Astrocyte (in vitro differentiated cells and primary cell): ENCODE measurements around the gene ILF3. TPM values are rescaled to one million over a fixed set of nuclear protein-coding genes. Genes with fewer than 3 reads are reported as not detected.

Experiments
- DNase-seq: peaks from one replicate; pipeline ENCODE4 v3.0.0-alpha.2; 2010; ENCODE audit warnings: low read depth
- FAIRE-seq: peaks from 2 replicates; lab custom pipeline; 2011; peaks lifted over from hg19 to GRCh38; lab: Jason Lieb, UNC
- H2AFZ ChIP-seq: 2 replicates; pipeline ENCODE4 v1.6.0; 2012; ENCODE audit warnings: low read depth, low read length, inconsistent platforms
- H3K27ac ChIP-seq: 2 replicates; pipeline ENCODE4 v1.5.1; 2011; ENCODE audit warnings: low read depth, low read length, inconsistent platforms
- H3K27me3 ChIP-seq: 2 replicates; pipeline ENCODE4 v1.6.0; 2011; ENCODE audit warnings: low read length, inconsistent platforms; ENCODE audit not compliant: insufficient read depth
- H3K36me3 ChIP-seq: 2 replicates; pipeline ENCODE4 v1.5.1; 2011; ENCODE audit warnings: low read length, inconsistent platforms; ENCODE audit not compliant: insufficient read depth
- H3K4me1 ChIP-seq: 2 replicates; pipeline ENCODE4 v1.5.1; 2011; ENCODE audit warnings: low read length, inconsistent platforms; ENCODE audit not compliant: insufficient read depth
- H3K4me2 ChIP-seq: 2 replicates; pipeline ENCODE4 v1.6.0; 2012; ENCODE audit warnings: low read length, inconsistent platforms
- H3K4me3 ChIP-seq: 2 replicates; pipeline ENCODE4 v1.5.1; 2011; ENCODE audit warnings: low read depth, mild to moderate bottlenecking, low read length, inconsistent platforms; ENCODE audit not compliant: insufficient read depth
- H3K79me2 ChIP-seq: 2 replicates; pipeline ENCODE4 v1.6.0; 2012; ENCODE audit warnings: mild to moderate bottlenecking, low read length, inconsistent platforms; ENCODE audit not compliant: insufficient read depth
- H3K9ac ChIP-seq: 2 replicates; pipeline ENCODE4 v1.6.0; 2012; ENCODE audit warnings: mild to moderate bottlenecking, low read length, inconsistent platforms
- H3K9me3 ChIP-seq: 2 replicates; pipeline ENCODE4 v1.5.1; 2012; ENCODE audit warnings: low read depth, mild to moderate bottlenecking, low read length, inconsistent platforms; ENCODE audit not compliant: insufficient read depth
- H4K20me1 ChIP-seq: 2 replicates; pipeline ENCODE4 v1.6.0; 2012; ENCODE audit warnings: low read length, inconsistent platforms; ENCODE audit not compliant: insufficient read depth
- H3K27ac Mint-ChIP-seq: one replicate; pipeline ENCODE4 v1.8.0; 2021; ENCODE audit warnings: mild to moderate bottlenecking, mixed read lengths; ENCODE audit not compliant: unreplicated experiment
- H3K27me3 Mint-ChIP-seq: one replicate; pipeline ENCODE4 v1.8.0; 2021; ENCODE audit warnings: low read depth, mixed read lengths; ENCODE audit not compliant: unreplicated experiment
- H3K36me3 Mint-ChIP-seq: one replicate; pipeline ENCODE4 v1.8.0; 2021; ENCODE audit warnings: low read depth, mixed read lengths; ENCODE audit not compliant: unreplicated experiment
- H3K4me1 Mint-ChIP-seq: one replicate; pipeline ENCODE4 v1.8.0; 2021; ENCODE audit warnings: low read depth, mixed read lengths; ENCODE audit not compliant: unreplicated experiment
- H3K4me3 Mint-ChIP-seq: one replicate; pipeline ENCODE4 v1.8.0; 2021; ENCODE audit warnings: mild to moderate bottlenecking, moderate library complexity, mixed read lengths; ENCODE audit not compliant: unreplicated experiment
- H3K9me3 Mint-ChIP-seq: one replicate; pipeline ENCODE4 v1.8.0; 2021; ENCODE audit warnings: mild to moderate bottlenecking, mixed read lengths; ENCODE audit not compliant: unreplicated experiment
- CTCF ChIP-seq: IDR thresholded peaks from 2 replicates; pipeline ENCODE4 v1.5.1; 2011; ENCODE audit warnings: low read depth, mild to moderate bottlenecking, inconsistent platforms, low read length, moderate library complexity; ENCODE audit not compliant: insufficient read depth
- EZH2 ChIP-seq: IDR thresholded peaks from 2 replicates; pipeline ENCODE4 v1.6.1; 2012; ENCODE audit warnings: mild to moderate bottlenecking, low read length, inconsistent platforms; ENCODE audit not compliant: insufficient read depth
- total RNA-seq: library from RNA; stranded (reverse); gene quantifications from 2 replicates; pipeline ENCODE4 v1.2.1, GENCODE V29; 2021

The ILF3 gene
- total RNA-seq, 1 donor from 2014 or later: 244 TPM

GRCh38 chr19:10637894-10638293, 16.3 kb upstream of the ILF3 start:
- peaks cover 11% of the 10 kb centered on the region for H4K20me1 ChIP-seq
- no peak overlapping the region for H3K4me3 Mint-ChIP-seq
- no peaks in the 10 kb centered on the region for H3K79me2 ChIP-seq
- H3K9me3 ChIP-seq: no peaks in the 10 kb centered on the region
- H3K27me3 ChIP-seq: no peaks in the 10 kb centered on the region
- H3K27me3 Mint-ChIP-seq: no peaks in the 10 kb centered on the region
- TF ChIP-seq EZH2 (no peak), CTCF (no peak)
- no peak overlapping the region for H3K4me3 ChIP-seq
- H3K4me1 Mint-ChIP-seq: peaks cover 2% of the 10 kb centered on the region
- no peak overlapping the region for H3K9ac ChIP-seq
- H3K27ac ChIP-seq: no peak overlapping the region
- H3K36me3 Mint-ChIP-seq: peaks cover 30% of the 10 kb centered on the region
- no peak for FAIRE-seq
- peaks cover 26% of the 10 kb centered on the region for H3K36me3 ChIP-seq
- no peak for DNase-seq
- no peak overlapping the region for H3K27ac Mint-ChIP-seq
- no peak overlapping the region for H2AFZ ChIP-seq
- H3K4me2 ChIP-seq: no peak overlapping the region
- H3K4me1 ChIP-seq: no peaks in the 10 kb centered on the region
- H3K9me3 Mint-ChIP-seq: peaks cover 2% of the 10 kb centered on the region

GRCh38 chr19:10639836-10640235, 14.3 kb upstream of the ILF3 start:
- Histone ChIP-seq H3K4me3 (no peak overlapping the region), H3K27ac (no peak overlapping the region), H2AFZ (no peak overlapping the region), H3K9ac (no peak overlapping the region), H4K20me1 (peaks cover 18% of the 10 kb centered on the region), H3K4me1 (peaks cover 12% of the 10 kb centered on the region), H3K4me2 (no peak overlapping the region), H3K9me3 (no peaks in the 10 kb centered on the region), H3K79me2 (no peaks in the 10 kb centered on the region), H3K36me3 (peaks cover 30% of the 10 kb centered on the region), H3K27me3 (no peaks in the 10 kb centered on the region)
- no peak for DNase-seq
- Mint-ChIP-seq H3K9me3 (peaks cover 2% of the 10 kb centered on the region), H3K27me3 (no peaks in the 10 kb centered on the region), H3K36me3 (peaks cover 23% of the 10 kb centered on the region), H3K27ac (no peak overlapping the region), H3K4me1 (peaks cover 8% of the 10 kb centered on the region), H3K4me3 (no peak overlapping the region)
- FAIRE-seq: no peak
- no peak for TF ChIP-seq CTCF
- TF ChIP-seq EZH2: no peak

- H2AFZ ChIP-seq: no peak overlapping the region
- no peaks in the 10 kb centered on the region for H3K79me2 ChIP-seq
- no peak for TF ChIP-seq EZH2
- TF ChIP-seq CTCF: no peak
- H3K36me3 ChIP-seq: peaks cover 27% of the 10 kb centered on the region
- H3K9ac ChIP-seq: no peak overlapping the region
- DNase-seq (no peak), FAIRE-seq (no peak)
- no peak overlapping the region for H3K27ac ChIP-seq
- peaks cover 12% of the 10 kb centered on the region for H3K4me1 ChIP-seq
- H3K9me3 ChIP-seq: no peaks in the 10 kb centered on the region
- Mint-ChIP-seq H3K27ac (no peak overlapping the region), H3K27me3 (no peaks in the 10 kb centered on the region), H3K4me3 (no peak overlapping the region), H3K4me1 (peaks cover 8% of the 10 kb centered on the region), H3K36me3 (peaks cover 18% of the 10 kb centered on the region), H3K9me3 (peaks cover 2% of the 10 kb centered on the region)
- H3K4me3 ChIP-seq: no peak overlapping the region
- no peak overlapping the region for H3K4me2 ChIP-seq
- no peaks in the 10 kb centered on the region for H3K27me3 ChIP-seq
- peaks cover 18% of the 10 kb centered on the region for H4K20me1 ChIP-seq
Measured at GRCh38 chr19:10640361-10640760, 13.8 kb upstream of the ILF3 start.
